Measurements from ENCODE around the gene C5orf52. TPM values are rescaled to one million over a fixed set of nuclear protein-coding genes. Genes with fewer than 3 reads are reported as not detected.
"Not testable (repeated sequence)": the region's sequence is repeated elsewhere in the genome, so short reads cannot be mapped to it uniquely, and the experiment has no call there.

Gene C5orf52
- total RNA-seq, 1 donor from 2014 or later = not detected

- DNase-seq (ENCODE audit: low read depth, low spot score) = no peak
Observed at GRCh38 chr5:157721159-157721558, 49.8 kb downstream of the C5orf52 start.

DNA sequence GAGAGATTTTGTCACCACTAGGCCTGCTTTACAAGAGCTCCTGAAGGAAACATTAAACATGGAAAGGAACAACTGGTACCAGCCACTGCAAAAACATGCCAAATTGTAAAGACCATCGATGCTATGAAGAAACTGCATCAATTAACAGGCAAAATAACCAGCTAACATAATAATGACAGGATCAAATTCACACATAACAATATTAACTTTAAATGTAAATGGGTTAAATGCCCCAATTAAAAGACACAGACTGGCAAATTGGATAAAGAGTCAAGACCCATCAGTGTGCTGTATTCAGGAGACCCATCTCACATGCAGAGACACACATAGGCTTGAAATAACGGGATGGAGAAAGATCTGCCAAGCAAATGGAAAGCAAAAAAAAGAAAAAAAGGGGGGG, 51.6 kb downstream of the C5orf52 start:
- not testable (repeated sequence) for DNase-seq (ENCODE audit: low read depth, low spot score)

DNA sequence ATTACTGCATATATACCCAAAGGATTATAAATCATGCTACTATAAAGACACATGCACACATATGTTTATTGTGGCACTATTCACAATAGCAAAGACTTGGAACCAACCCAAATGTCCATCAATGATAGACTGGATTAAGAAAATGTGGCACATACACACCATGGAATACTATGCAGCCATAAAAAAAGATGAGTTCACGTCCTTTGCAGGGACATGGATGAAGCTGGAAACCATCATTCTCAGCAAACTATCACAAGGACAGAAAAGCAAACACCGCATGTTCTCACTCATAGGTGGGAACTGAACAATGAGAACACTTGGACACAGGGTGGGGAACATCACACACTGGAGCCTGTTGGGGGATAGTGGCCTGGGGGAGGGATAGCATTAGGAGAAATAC, 55.3 kb downstream of the C5orf52 start:
- not testable (repeated sequence) for DNase-seq (ENCODE audit: low read depth, low spot score)

DNA sequence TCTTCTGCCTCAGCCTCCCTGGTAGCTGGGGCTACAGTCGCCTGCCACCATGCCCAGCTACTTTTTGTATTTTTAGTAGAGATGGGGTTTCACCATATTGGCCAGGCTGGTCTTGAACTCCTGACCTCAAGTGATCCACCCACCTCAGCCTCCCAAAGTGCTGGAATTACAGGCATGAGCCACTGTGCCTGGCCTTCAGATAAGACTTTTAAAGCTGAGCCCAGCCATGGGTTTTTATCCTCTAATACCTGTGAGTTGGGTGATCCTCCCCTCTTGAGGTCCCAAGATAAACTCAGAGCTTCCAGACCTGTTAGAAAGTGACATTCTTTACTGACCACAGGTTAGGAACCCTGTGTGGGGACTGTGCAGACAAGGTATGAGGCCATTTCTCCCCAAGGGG, 56.5 kb downstream of the C5orf52 start:
- not testable (repeated sequence) for DNase-seq (ENCODE audit: low read depth, low spot score)

Other genes with a start within 250 kb of the C5orf52 start
- gene NIPAL4, start 211.3 kb upstream of the C5orf52 start, total RNA-seq = not detected in 2 replicates
- 8.9 and 33.2 TPM in 2 replicates for gene ADAM19, start 95.8 kb upstream of the C5orf52 start, total RNA-seq
- not detected in 2 replicates for gene SOX30, start 19.1 kb upstream of the C5orf52 start, total RNA-seq
- gene THG1L, start 59.9 kb downstream of the C5orf52 start, total RNA-seq = 11.1 and 15.4 TPM in 2 replicates
- gene LSM11, start 72.2 kb downstream of the C5orf52 start, total RNA-seq = 9.9 and 12.1 TPM in 2 replicates
- 134 and 138 TPM in 2 replicates for gene CLINT1, start 187.6 kb downstream of the C5orf52 start, total RNA-seq